ENCODE measurements around the gene EPHA1.
"Not testable (repeated sequence)": the region's sequence is repeated elsewhere in the genome, so short reads cannot be mapped to it uniquely, and the experiment has no call there.

EPHA1 gene

GRCh38 chr7:143444063-143444782 lies 35.6 kb upstream of the EPHA1 start:
- Histone ChIP-seq H3K4me3 (no peak overlapping the region), H3K27me3 (ENCODE audit: low read depth) (peaks cover 7% of the 10 kb centered on the region; the same call in 1 of the 2 replicates), H3K36me3 (replicated peaks) (no peaks in the 10 kb centered on the region), H3K4me1 (no peaks in the 10 kb centered on the region), H3K9me3 (no peaks in the 10 kb centered on the region)
- in situ Hi-C loops (cut with MboI; ENCODE audit: low sequenced_read_pairs): no loop called here
- DNase-seq (ENCODE audit: low spot score in 2 of 2): no peak

GRCh38 chr7:143443153-143443552 lies 34.5 kb upstream of the EPHA1 start, which contains the start of gene TAS2R60:
Gene TAS2R60 (plus strand): TSS chr7:143443453. CDS start chr7:143443453, 0 bp downstream.
- no peak for DNase-seq (ENCODE audit: low spot score in 2 of 2)
- peaks cover 7% of the 10 kb centered on the region; the same call in 1 of the 2 replicates for H3K27me3 ChIP-seq (ENCODE audit: low read depth)
- in situ Hi-C loops (cut with MboI; ENCODE audit: low sequenced_read_pairs): no loop called here

GRCh38 chr7:143439866-143440265 lies 31.2 kb upstream of the EPHA1 start:
- Histone ChIP-seq H3K9me3 (no peaks in the 10 kb centered on the region), H3K27me3 (ENCODE audit: low read depth) (peaks cover 7% of the 10 kb centered on the region; the same call in 1 of the 2 replicates), H3K4me1 (0 out of 2 replicates have a peak, but pooled peaks cover 3% of the 10 kb centered on the region), H3K36me3 (replicated peaks) (no peaks in the 10 kb centered on the region), H3K4me3 (no peak overlapping the region)
- DNase-seq (ENCODE audit: low spot score in 2 of 2): no peak
- in situ Hi-C loops (cut with MboI; ENCODE audit: low sequenced_read_pairs): no loop called here

More at GRCh38 chr7:143443153-143443552, 34.5 kb upstream of the EPHA1 start, which contains the start of gene TAS2R60:
- H3K36me3 ChIP-seq (replicated peaks): no peaks in the 10 kb centered on the region
- H3K4me3 ChIP-seq: no peak within 1 kb of the TSS
- H3K4me1 ChIP-seq: no peaks in the 10 kb centered on the region
- no peaks in the 10 kb centered on the region for H3K9me3 ChIP-seq

- no peaks in the 10 kb centered on the region for H3K9me3 ChIP-seq
- in situ Hi-C loops (cut with MboI; ENCODE audit: low sequenced_read_pairs): no loop called here
Measured at GRCh38 chr7:143437578-143437977, 28.9 kb upstream of the EPHA1 start.

GRCh38 chr7:143436325-143436946 lies 27.8 kb upstream of the EPHA1 start:
- Histone ChIP-seq H3K36me3 (replicated peaks) (no peaks in the 10 kb centered on the region), H3K27me3 (ENCODE audit: low read depth) (peaks cover 7% of the 10 kb centered on the region; the same call in 1 of the 2 replicates), H3K9me3 (no peaks in the 10 kb centered on the region), H3K4me3 (no peak overlapping the region), H3K4me1 (0 out of 2 replicates have a peak, but pooled peaks cover 3% of the 10 kb centered on the region)
- in situ Hi-C loops (cut with MboI; ENCODE audit: low sequenced_read_pairs): no loop called here
- DNase-seq (ENCODE audit: low spot score in 2 of 2): peak in 1 of 2 experiments; percentile 12

More at GRCh38 chr7:143437578-143437977, 28.9 kb upstream of the EPHA1 start:
- Histone ChIP-seq H3K27me3 (ENCODE audit: low read depth) (peaks cover 7% of the 10 kb centered on the region; the same call in 1 of the 2 replicates), H3K36me3 (replicated peaks) (no peaks in the 10 kb centered on the region), H3K4me1 (0 out of 2 replicates have a peak, but pooled peaks cover 3% of the 10 kb centered on the region), H3K4me3 (no peak overlapping the region)
- no peak for DNase-seq (ENCODE audit: low spot score in 2 of 2)

- Histone ChIP-seq H3K36me3 (replicated peaks) (no peaks in the 10 kb centered on the region), H3K4me3 (no peak overlapping the region), H3K4me1 (0 out of 2 replicates have a peak, but pooled peaks cover 3% of the 10 kb centered on the region), H3K9me3 (no peaks in the 10 kb centered on the region), H3K27me3 (ENCODE audit: low read depth) (peaks cover under 1% of the 10 kb centered on the region; the same call in 1 of the 2 replicates)
- in situ Hi-C loops (cut with MboI; ENCODE audit: low sequenced_read_pairs): no loop called here
- no peak for DNase-seq (ENCODE audit: low spot score in 2 of 2)
Measured at GRCh38 chr7:143435266-143435665, 26.6 kb upstream of the EPHA1 start.

- DNase-seq (ENCODE audit: low spot score in 2 of 2): no peak
Measured at GRCh38 chr7:143434660-143435059, 26.0 kb upstream of the EPHA1 start.

GRCh38 chr7:143433759-143434158 lies 25.1 kb upstream of the EPHA1 start:
- Histone ChIP-seq H3K4me3 (no peak overlapping the region), H3K9me3 (no peaks in the 10 kb centered on the region), H3K4me1 (0 out of 2 replicates have a peak, but pooled peaks cover 3% of the 10 kb centered on the region), H3K36me3 (replicated peaks) (no peaks in the 10 kb centered on the region), H3K27me3 (ENCODE audit: low read depth) (no peaks in the 10 kb centered on the region)
- in situ Hi-C loops (cut with MboI; ENCODE audit: low sequenced_read_pairs): no loop called here
- no peak for DNase-seq (ENCODE audit: low spot score in 2 of 2)

More at GRCh38 chr7:143434660-143435059, 26.0 kb upstream of the EPHA1 start:
- Histone ChIP-seq H3K27me3 (ENCODE audit: low read depth) (no peaks in the 10 kb centered on the region), H3K36me3 (replicated peaks) (no peaks in the 10 kb centered on the region), H3K4me3 (no peak overlapping the region), H3K9me3 (no peaks in the 10 kb centered on the region), H3K4me1 (0 out of 2 replicates have a peak, but pooled peaks cover 3% of the 10 kb centered on the region)
- in situ Hi-C loops (cut with MboI; ENCODE audit: low sequenced_read_pairs): no loop called here

GRCh38 chr7:143431109-143431508 lies 22.5 kb upstream of the EPHA1 start:
- no peaks in the 10 kb centered on the region for H3K27me3 ChIP-seq (ENCODE audit: low read depth)
- H3K36me3 ChIP-seq (replicated peaks): no peaks in the 10 kb centered on the region
- no peaks in the 10 kb centered on the region for H3K9me3 ChIP-seq
- H3K4me3 ChIP-seq: no peak overlapping the region
- DNase-seq (ENCODE audit: low spot score in 2 of 2): no peak
- no peaks in the 10 kb centered on the region for H3K4me1 ChIP-seq
- in situ Hi-C loops (cut with MboI; ENCODE audit: low sequenced_read_pairs): no loop called here

- Histone ChIP-seq H3K36me3 (replicated peaks) (no peaks in the 10 kb centered on the region), H3K9me3 (no peaks in the 10 kb centered on the region), H3K4me1 (no peaks in the 10 kb centered on the region), H3K27me3 (ENCODE audit: low read depth) (no peaks in the 10 kb centered on the region), H3K4me3 (no peak overlapping the region)
- in situ Hi-C loops (cut with MboI; ENCODE audit: low sequenced_read_pairs): no loop called here
- no peak for DNase-seq (ENCODE audit: low spot score in 2 of 2)
Measured at GRCh38 chr7:143429770-143430698, 21.4 kb upstream of the EPHA1 start.

- in situ Hi-C loops (cut with MboI; ENCODE audit: low sequenced_read_pairs): no loop called here
- DNase-seq (ENCODE audit: low spot score in 2 of 2): no peak
- Histone ChIP-seq H3K4me3 (no peak overlapping the region), H3K9me3 (no peaks in the 10 kb centered on the region), H3K36me3 (replicated peaks) (no peaks in the 10 kb centered on the region), H3K27me3 (ENCODE audit: low read depth) (no peaks in the 10 kb centered on the region), H3K4me1 (no peaks in the 10 kb centered on the region)
Measured at GRCh38 chr7:143426479-143427142, 18.0 kb upstream of the EPHA1 start.

GRCh38 chr7:143424476-143424875 lies 15.8 kb upstream of the EPHA1 start:
- H3K4me3 ChIP-seq; H3K27me3 ChIP-seq (ENCODE audit: low read depth); H3K4me1 ChIP-seq; DNase-seq (ENCODE audit: low spot score in 2 of 2); in situ Hi-C loops (cut with MboI; ENCODE audit: low sequenced_read_pairs); H3K9me3 ChIP-seq; H3K36me3 ChIP-seq (replicated peaks): not testable (repeated sequence)

GRCh38 chr7:143422033-143422432 lies 13.4 kb upstream of the EPHA1 start:
- no peaks in the 10 kb centered on the region for H3K36me3 ChIP-seq (replicated peaks)
- no peaks in the 10 kb centered on the region for H3K27me3 ChIP-seq (ENCODE audit: low read depth)
- in situ Hi-C loops (cut with MboI; ENCODE audit: low sequenced_read_pairs): no loop called here
- no peak overlapping the region for H3K4me3 ChIP-seq
- no peak for DNase-seq (ENCODE audit: low spot score in 2 of 2)
- peaks cover 4% of the 10 kb centered on the region; the same call in 1 of the 2 replicates for H3K9me3 ChIP-seq
- no peaks in the 10 kb centered on the region for H3K4me1 ChIP-seq

Measured in HAP-1 (cell line).